ENCODE results near the gene CPM. TPM values are rescaled to one million over a fixed set of nuclear protein-coding genes. Genes with fewer than 3 reads are reported as not detected.
A peak's percentile ranks its signal among the peaks of the same experiment; 100 is the strongest.

Gene CPM
- total and polyA plus RNA-seq, 10 of the 15 experiments (the other 5 are each of a cell fraction or from before 2014, with no cell fraction given), result 0.06 to 1.7 (median 0.41) TPM

GRCh38 chr12:68841717-68842116 lies 91.3 kb downstream of the CPM start:
- Histone ChIP-seq H3K27me3 (replicated peaks in 1 of 2; ENCODE audit: control insufficient read depth in 2 of 2, insufficient read depth in 2 of 2, low read length in 1 of 2) (no peaks in the 10 kb centered on the region), H3K4me3 (no peak overlapping the region), H3K79me2 (ENCODE audit: control insufficient read depth, insufficient read depth, low read length) (no peaks in the 10 kb centered on the region; the same call in 1 of the 2 replicates), H3K27ac (ENCODE audit: control insufficient read depth, insufficient read depth) (no peak overlapping the region), H3K4me2 (ENCODE audit: control insufficient read depth, insufficient read depth) (no peak overlapping the region), H3K9me3 (replicated peaks; ENCODE audit: control insufficient read depth, insufficient read depth, low read length) (no peaks in the 10 kb centered on the region), H3K36me3 (ENCODE audit: control insufficient read depth in 2 of 2, insufficient read depth in 2 of 2, low read length in 1 of 2) (peaks cover 11 to 40% of the 10 kb centered on the region in 2 experiments), H2AFZ (ENCODE audit: control insufficient read depth, low read depth, low read length) (no peak overlapping the region), H4K20me1 (ENCODE audit: control insufficient read depth, insufficient read depth) (no peaks in the 10 kb centered on the region), H3K9ac (ENCODE audit: control insufficient read depth, insufficient read depth, low read length) (no peak overlapping the region), H3K4me1 (ENCODE audit: control insufficient read depth, insufficient read depth, low read length) (no peaks in the 10 kb centered on the region)
- FAIRE-seq, result no peak
- 100% methylated on average over 2 of the region's 2 CpGs for WGBS (ENCODE audit: insufficient coverage, insufficient replicate concordance, low lambda C conversion rate, missing lambda C conversion rate)
- DNase-seq (ENCODE audit: low read depth, low spot score), result no peak
- intact Hi-C loops (cut with micrococcal nuclease; ENCODE audit: unreplicated experiment) (loop anchor here (10.0 kb wide), 1 partner anchor 403 kb away; no protein-coding TSS in a partner anchor), in situ Hi-C loops (cut with MboI) (no loop called here)
- no TSS peak for BruUV-seq (replicated peaks)
- ChIA-PET POLR2A (no interaction called here), CTCF (interaction anchor here (0.8 to 1.8 kb wide), 3 partner anchors 10 to 55 kb away, joined by 3 to 13 read pairs (median 6); no protein-coding TSS in a partner anchor), RAD21 (ENCODE audit: unreplicated experiment) (no interaction called here), SMC1A (ENCODE audit: uncharacterized antibody, unreplicated experiment) (interaction anchor here (4.5 kb wide), 1 partner anchor 11 kb away, joined by 15 read pairs; no protein-coding TSS in a partner anchor)
- ATAC-seq, result no peak
- TF ChIP-seq POLR2AphosphoS5 (IDR thresholded peaks at IDR 0.05; ENCODE audit: low read length), result no peak; the same call in 1 of the 2 replicates
- TF ChIP-seq RUNX3 (IDR thresholded peaks at IDR 0.05; ENCODE audit: low read length), result no peak
- no peak for TF ChIP-seq SP1 (IDR thresholded peaks at IDR 0.05; ENCODE audit: low read depth, low read length)
- TF ChIP-seq, protein P1, sequence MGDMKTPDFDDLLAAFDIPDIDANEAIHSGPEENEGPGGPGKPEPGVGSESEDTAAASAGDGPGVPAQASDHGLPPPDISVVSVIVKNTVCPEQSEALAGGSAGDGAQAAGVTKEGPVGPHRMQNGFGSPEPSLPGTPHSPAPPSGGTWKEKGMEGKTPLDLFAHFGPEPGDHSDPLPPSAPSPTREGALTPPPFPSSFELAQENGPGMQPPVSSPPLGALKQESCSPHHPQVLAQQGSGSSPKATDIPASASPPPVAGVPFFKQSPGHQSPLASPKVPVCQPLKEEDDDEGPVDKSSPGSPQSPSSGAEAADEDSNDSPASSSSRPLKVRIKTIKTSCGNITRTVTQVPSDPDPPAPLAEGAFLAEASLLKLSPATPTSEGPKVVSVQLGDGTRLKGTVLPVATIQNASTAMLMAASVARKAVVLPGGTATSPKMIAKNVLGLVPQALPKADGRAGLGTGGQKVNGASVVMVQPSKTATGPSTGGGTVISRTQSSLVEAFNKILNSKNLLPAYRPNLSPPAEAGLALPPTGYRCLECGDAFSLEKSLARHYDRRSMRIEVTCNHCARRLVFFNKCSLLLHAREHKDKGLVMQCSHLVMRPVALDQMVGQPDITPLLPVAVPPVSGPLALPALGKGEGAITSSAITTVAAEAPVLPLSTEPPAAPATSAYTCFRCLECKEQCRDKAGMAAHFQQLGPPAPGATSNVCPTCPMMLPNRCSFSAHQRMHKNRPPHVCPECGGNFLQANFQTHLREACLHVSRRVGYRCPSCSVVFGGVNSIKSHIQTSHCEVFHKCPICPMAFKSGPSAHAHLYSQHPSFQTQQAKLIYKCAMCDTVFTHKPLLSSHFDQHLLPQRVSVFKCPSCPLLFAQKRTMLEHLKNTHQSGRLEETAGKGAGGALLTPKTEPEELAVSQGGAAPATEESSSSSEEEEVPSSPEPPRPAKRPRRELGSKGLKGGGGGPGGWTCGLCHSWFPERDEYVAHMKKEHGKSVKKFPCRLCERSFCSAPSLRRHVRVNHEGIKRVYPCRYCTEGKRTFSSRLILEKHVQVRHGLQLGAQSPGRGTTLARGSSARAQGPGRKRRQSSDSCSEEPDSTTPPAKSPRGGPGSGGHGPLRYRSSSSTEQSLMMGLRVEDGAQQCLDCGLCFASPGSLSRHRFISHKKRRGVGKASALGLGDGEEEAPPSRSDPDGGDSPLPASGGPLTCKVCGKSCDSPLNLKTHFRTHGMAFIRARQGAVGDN (IDR thresholded peaks at IDR 0.05), result no peak
- TF ChIP-seq KAT2A (conservative IDR thresholded peaks at IDR 0.05; ENCODE audit: control insufficient read depth, low read depth, low read length), result no peak
- no peak for TF ChIP-seq HDGF (IDR thresholded peaks at IDR 0.05)
- TF ChIP-seq ZZZ3 (IDR thresholded peaks at IDR 0.05; ENCODE audit: control insufficient read depth, insufficient read length, low read depth), result no peak
- TF ChIP-seq CBFB (IDR thresholded peaks at IDR 0.05; ENCODE audit: low read depth), result 0 out of 2 replicates have a peak, but pooled peaks have one; percentile 3
- TF ChIP-seq, protein P2, sequence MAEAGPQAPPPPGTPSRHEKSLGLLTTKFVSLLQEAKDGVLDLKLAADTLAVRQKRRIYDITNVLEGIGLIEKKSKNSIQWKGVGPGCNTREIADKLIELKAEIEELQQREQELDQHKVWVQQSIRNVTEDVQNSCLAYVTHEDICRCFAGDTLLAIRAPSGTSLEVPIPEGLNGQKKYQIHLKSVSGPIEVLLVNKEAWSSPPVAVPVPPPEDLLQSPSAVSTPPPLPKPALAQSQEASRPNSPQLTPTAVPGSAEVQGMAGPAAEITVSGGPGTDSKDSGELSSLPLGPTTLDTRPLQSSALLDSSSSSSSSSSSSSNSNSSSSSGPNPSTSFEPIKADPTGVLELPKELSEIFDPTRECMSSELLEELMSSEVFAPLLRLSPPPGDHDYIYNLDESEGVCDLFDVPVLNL (IDR thresholded peaks at IDR 0.05; ENCODE audit: low read depth, low read length), result no peak
- TF ChIP-seq YY1 (IDR thresholded peaks at IDR 0.05; ENCODE audit: low read depth, low read length), result no peak
- TF ChIP-seq PML (IDR thresholded peaks at IDR 0.05; ENCODE audit: low read length), result 0 out of 2 replicates have a peak, but pooled peaks have one; percentile 26
- peak; percentile 62; the same call in 1 of the 2 replicates for TF ChIP-seq POLR2A (IDR thresholded peaks at IDR 0.05; ENCODE audit: low read depth, low read length)
- TF ChIP-seq, protein P3, sequence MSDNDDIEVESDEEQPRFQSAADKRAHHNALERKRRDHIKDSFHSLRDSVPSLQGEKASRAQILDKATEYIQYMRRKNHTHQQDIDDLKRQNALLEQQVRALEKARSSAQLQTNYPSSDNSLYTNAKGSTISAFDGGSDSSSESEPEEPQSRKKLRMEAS (IDR thresholded peaks at IDR 0.05; ENCODE audit: low read depth, low read length), result no peak
- TF ChIP-seq JUND (IDR thresholded peaks at IDR 0.05; ENCODE audit: low read depth, low read length), result no peak
- no peak for TF ChIP-seq SIX5 (IDR thresholded peaks at IDR 0.05; ENCODE audit: low read depth, low read length, severe bottlenecking)
- no peak for TF ChIP-seq EED (IDR thresholded peaks at IDR 0.05; ENCODE audit: low read depth)

Measured in GM12878 (cell line).